Measurements from ENCODE around the gene KCNN3. TPM values are rescaled to one million over a fixed set of nuclear protein-coding genes. Genes with fewer than 3 reads are reported as not detected.

KCNN3 gene
- total and polyA plus RNA-seq, 2 donors (not counting 1 experiment from before 2014, with no cell fraction given): 0.17 to 0.82 TPM

DNA sequence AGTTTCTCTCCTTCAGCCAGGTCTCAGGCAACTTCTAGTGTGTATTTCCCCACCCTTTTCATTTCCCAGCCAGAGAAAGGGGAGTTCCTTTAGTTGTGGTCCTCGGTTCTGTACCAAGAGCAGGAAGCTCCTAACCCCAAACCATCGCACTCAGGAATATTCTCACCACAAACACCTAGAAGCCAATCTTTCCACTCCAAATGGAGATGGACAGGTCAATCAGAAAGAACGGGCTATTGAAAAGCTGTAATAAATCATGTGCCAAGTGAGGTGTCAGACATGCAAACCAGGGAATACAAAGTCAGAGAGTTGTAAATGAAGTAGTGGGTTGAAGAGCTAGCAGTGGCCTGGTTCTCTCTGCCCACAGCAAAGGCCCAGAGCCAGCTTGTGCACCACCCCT lies 77.2 kb downstream of the KCNN3 start:
- H3K27ac ChIP-seq (ENCODE audit: low read length in 2 of 2): no peak overlapping the region
- H3K4me3 ChIP-seq (ENCODE audit: control extremely low read depth in 1 of 5, extremely low read depth in 1 of 5, insufficient read depth in 1 of 5, low read depth in 2 of 5, low read length in 4 of 5): no peak overlapping the region
- no peak for DNase-seq
- H3K36me3 ChIP-seq (replicated peaks in 1 of 2; ENCODE audit: control extremely low read depth in 1 of 2, control insufficient read depth in 1 of 2, extremely low read depth in 1 of 2, insufficient read depth in 2 of 2, low read length in 1 of 2): no peaks in the 10 kb centered on the region
- H3K4me1 Mint-ChIP-seq: peaks cover 3% of the 10 kb centered on the region
- intact Hi-C loops (cut with micrococcal nuclease): no loop called here
- ATAC-seq (ENCODE audit: low read depth): no peak
- no peak overlapping the region for H3K4me2 ChIP-seq (replicated peaks; ENCODE audit: low read depth, low read length, poor library complexity, severe bottlenecking)
- H3K4me3 Mint-ChIP-seq: no peak overlapping the region
- no peaks in the 10 kb centered on the region for H4K20me1 ChIP-seq (ENCODE audit: control insufficient read depth, insufficient read depth, low read length, poor library complexity, severe bottlenecking)
- no CpG with 5 or more reads among the region's 3 CpGs for WGBS (ENCODE audit: insufficient coverage)
- ChIA-PET POLR2A (no interaction called here), CTCF (no interaction called here)
- peaks cover 0 to 16% (median 1%) of the 10 kb centered on the region in 4 experiments for H3K27me3 ChIP-seq (replicated peaks in 1 of 4; ENCODE audit: control extremely low read depth in 1 of 4, control insufficient read depth in 3 of 4, insufficient read depth in 4 of 4, low read length in 3 of 4)
- H3K4me1 ChIP-seq (ENCODE audit: control insufficient read depth in 2 of 2, insufficient read depth in 2 of 2, low read length in 2 of 2): peaks cover 0 to 5% of the 10 kb centered on the region in 2 donors
- no peak overlapping the region for H3K9ac ChIP-seq (ENCODE audit: low read length)
- no peak for TF ChIP-seq EZH2 (IDR thresholded peaks at IDR 0.05; ENCODE audit: borderline replicate concordance, insufficient read depth, low read depth, low read length, poor library complexity, severe bottlenecking)
- TF ChIP-seq, protein P1, sequence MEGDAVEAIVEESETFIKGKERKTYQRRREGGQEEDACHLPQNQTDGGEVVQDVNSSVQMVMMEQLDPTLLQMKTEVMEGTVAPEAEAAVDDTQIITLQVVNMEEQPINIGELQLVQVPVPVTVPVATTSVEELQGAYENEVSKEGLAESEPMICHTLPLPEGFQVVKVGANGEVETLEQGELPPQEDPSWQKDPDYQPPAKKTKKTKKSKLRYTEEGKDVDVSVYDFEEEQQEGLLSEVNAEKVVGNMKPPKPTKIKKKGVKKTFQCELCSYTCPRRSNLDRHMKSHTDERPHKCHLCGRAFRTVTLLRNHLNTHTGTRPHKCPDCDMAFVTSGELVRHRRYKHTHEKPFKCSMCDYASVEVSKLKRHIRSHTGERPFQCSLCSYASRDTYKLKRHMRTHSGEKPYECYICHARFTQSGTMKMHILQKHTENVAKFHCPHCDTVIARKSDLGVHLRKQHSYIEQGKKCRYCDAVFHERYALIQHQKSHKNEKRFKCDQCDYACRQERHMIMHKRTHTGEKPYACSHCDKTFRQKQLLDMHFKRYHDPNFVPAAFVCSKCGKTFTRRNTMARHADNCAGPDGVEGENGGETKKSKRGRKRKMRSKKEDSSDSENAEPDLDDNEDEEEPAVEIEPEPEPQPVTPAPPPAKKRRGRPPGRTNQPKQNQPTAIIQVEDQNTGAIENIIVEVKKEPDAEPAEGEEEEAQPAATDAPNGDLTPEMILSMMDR (IDR thresholded peaks at IDR 0.05): no peak
- no peak overlapping the region for H3K27ac Mint-ChIP-seq
- H3K27me3 Mint-ChIP-seq: peaks cover 28% of the 10 kb centered on the region
- H3K9me3 ChIP-seq (ENCODE audit: control extremely low read depth in 1 of 3, control insufficient read depth in 2 of 3, insufficient read depth in 1 of 3, low read length in 2 of 3): no peaks in the 10 kb centered on the region
- no peaks in the 10 kb centered on the region for H3K9me3 Mint-ChIP-seq (ENCODE audit: insufficient read depth)
- no peak overlapping the region for H2AFZ ChIP-seq (ENCODE audit: insufficient read depth, low read depth, low read length, poor library complexity, severe bottlenecking)
- H3K79me2 ChIP-seq (ENCODE audit: control insufficient read depth, insufficient read depth, low read length): no peaks in the 10 kb centered on the region

DNA sequence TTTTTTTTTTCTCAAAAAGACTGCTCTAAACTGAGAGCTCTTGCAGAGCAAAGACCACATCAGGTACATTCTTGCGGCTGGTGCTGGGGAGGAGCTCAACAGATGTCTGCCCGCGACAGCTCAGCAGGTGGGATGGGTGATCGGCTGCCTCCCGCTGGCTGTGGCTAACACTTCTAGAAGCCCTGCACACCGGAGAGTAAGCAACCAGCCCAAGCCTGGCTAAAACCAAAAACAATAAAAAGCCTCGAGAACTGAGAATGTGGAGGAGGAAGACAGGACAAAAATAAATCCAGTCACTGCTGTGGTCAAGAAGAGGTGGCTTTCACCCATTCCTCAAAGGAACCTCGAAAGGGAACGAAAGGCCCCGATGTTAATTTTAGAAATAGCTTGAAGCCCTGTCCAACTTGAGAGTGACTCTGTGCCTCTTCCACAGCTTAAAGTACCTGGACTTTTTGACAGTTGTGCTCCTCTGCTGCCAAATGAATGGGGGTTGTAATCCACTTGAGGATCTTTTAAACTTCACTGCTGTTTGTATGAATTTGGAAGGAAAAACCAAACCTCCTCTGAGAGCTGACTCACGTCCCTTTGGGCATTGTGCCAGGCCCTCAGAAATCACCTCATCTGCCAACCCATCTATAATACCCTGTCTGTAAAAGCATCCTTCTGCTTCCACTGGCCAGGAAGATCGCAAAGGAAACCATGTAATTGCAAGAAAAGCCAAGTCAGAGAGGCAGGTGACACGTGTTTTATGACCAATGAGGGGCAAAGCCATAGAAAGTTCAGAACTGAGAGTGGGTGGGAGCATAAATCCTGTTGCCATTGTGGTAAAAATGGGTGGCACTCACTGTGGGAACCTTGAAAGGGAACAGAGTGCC lies 78.6 kb downstream of the KCNN3 start:
- peaks cover 0 to 16% (median 1%) of the 10 kb centered on the region in 4 experiments for H3K27me3 ChIP-seq (replicated peaks in 1 of 4; ENCODE audit: control extremely low read depth in 1 of 4, control insufficient read depth in 3 of 4, insufficient read depth in 4 of 4, low read length in 3 of 4)
- no peak for ATAC-seq (ENCODE audit: low read depth)
- ChIA-PET POLR2A (no interaction called here), CTCF (interaction anchor here (1.6 kb wide), 1 partner anchor 30 kb away, joined by 4 read pairs; no protein-coding TSS in a partner anchor)
- Mint-ChIP-seq H3K27me3 (peaks cover 28% of the 10 kb centered on the region), H3K4me3 (no peak overlapping the region), H3K9me3 (ENCODE audit: insufficient read depth) (no peaks in the 10 kb centered on the region), H3K4me1 (peaks cover 3% of the 10 kb centered on the region), H3K27ac (no peak overlapping the region)
- intact Hi-C loops (cut with micrococcal nuclease): no loop called here
- H3K4me3 ChIP-seq (ENCODE audit: control extremely low read depth in 1 of 5, extremely low read depth in 1 of 5, insufficient read depth in 1 of 5, low read depth in 2 of 5, low read length in 4 of 5): no peak overlapping the region
- no peaks in the 10 kb centered on the region for H4K20me1 ChIP-seq (ENCODE audit: control insufficient read depth, insufficient read depth, low read length, poor library complexity, severe bottlenecking)
- peaks cover 0 to 5% of the 10 kb centered on the region in 2 donors for H3K4me1 ChIP-seq (ENCODE audit: control insufficient read depth in 2 of 2, insufficient read depth in 2 of 2, low read length in 2 of 2)
- no peak overlapping the region for H3K4me2 ChIP-seq (replicated peaks; ENCODE audit: low read depth, low read length, poor library complexity, severe bottlenecking)
- H3K27ac ChIP-seq (ENCODE audit: low read length in 2 of 2): no peak overlapping the region
- H3K79me2 ChIP-seq (ENCODE audit: control insufficient read depth, insufficient read depth, low read length): no peaks in the 10 kb centered on the region
- no peak for TF ChIP-seq EZH2 (IDR thresholded peaks at IDR 0.05; ENCODE audit: borderline replicate concordance, insufficient read depth, low read depth, low read length, poor library complexity, severe bottlenecking)
- TF ChIP-seq, protein P1 (IDR thresholded peaks at IDR 0.05): no peak
- H3K36me3 ChIP-seq (replicated peaks in 1 of 2; ENCODE audit: control extremely low read depth in 1 of 2, control insufficient read depth in 1 of 2, extremely low read depth in 1 of 2, insufficient read depth in 2 of 2, low read length in 1 of 2): no peaks in the 10 kb centered on the region
- 2% methylated on average over 12 of the region's 13 CpGs for WGBS (ENCODE audit: insufficient coverage)
- H3K9ac ChIP-seq (ENCODE audit: low read length): no peak overlapping the region
- DNase-seq: no peak
- H2AFZ ChIP-seq (ENCODE audit: insufficient read depth, low read depth, low read length, poor library complexity, severe bottlenecking): no peak overlapping the region
- H3K9me3 ChIP-seq (ENCODE audit: control extremely low read depth in 1 of 3, control insufficient read depth in 2 of 3, insufficient read depth in 1 of 3, low read length in 2 of 3): no peaks in the 10 kb centered on the region

All from B cell (primary cell).